Epithelial cell of esophagus (primary cell): Measurements from ENCODE around the gene PTPRE.

Experiments used
- DNase-seq: peaks from one replicate; pipeline ENCODE4 v3.0.0; 2010; ENCODE audit warnings: low read depth
- H3K4me3 ChIP-seq: 2 replicates; pipeline ENCODE4 v1.5.1; 2011; ENCODE audit warnings: mild to moderate bottlenecking, low read length, control low read depth
- TF ChIP-seq, protein P1 (sequence below): IDR thresholded peaks from 2 replicates; pipeline ENCODE4 v1.5.1; 2011; ENCODE audit warnings: low read depth, mild to moderate bottlenecking, low read length, control low read depth, inconsistent platforms; ENCODE audit not compliant: insufficient read depth; ENCODE audit errors: missing control alignments

Gene PTPRE

DNA sequence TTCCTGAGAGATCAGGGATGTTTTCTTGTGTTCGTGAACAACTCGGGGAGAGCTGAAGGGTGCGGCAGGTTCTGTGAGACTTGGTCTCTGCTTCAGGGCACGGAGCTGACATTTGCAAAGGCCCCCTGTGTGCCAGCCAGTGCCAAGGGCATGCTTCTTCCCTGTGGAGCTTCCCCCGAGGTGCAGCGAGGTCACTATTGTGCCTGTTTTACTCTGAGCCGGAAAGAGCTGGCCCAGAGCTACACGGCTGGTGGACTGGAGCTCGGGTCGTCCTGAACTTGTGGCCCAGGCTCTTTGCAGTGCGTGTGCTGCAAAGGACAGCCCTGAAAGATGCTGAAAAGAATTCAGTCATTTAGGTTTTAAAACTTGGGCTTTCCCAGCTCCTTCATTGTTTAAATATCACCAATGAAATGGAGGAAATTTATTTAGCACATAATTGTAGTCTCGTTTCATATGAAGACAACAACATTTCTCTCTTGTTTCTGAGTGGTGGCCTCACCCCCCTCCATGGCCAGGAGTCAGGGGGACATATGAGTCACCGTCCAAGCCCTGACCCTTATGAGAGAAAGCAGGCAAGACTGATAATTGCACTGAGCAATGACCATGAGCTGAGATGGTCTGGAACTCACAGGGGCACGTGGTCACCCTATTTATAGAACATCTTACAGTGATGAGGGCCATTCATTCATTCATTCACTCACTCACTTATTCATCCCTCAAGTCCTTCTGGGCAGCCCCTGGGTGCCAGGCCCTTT, 102.6 kb downstream of the PTPRE start:
- DNase-seq = no peak
- no peak overlapping the region for H3K4me3 ChIP-seq
- TF ChIP-seq, protein P1, sequence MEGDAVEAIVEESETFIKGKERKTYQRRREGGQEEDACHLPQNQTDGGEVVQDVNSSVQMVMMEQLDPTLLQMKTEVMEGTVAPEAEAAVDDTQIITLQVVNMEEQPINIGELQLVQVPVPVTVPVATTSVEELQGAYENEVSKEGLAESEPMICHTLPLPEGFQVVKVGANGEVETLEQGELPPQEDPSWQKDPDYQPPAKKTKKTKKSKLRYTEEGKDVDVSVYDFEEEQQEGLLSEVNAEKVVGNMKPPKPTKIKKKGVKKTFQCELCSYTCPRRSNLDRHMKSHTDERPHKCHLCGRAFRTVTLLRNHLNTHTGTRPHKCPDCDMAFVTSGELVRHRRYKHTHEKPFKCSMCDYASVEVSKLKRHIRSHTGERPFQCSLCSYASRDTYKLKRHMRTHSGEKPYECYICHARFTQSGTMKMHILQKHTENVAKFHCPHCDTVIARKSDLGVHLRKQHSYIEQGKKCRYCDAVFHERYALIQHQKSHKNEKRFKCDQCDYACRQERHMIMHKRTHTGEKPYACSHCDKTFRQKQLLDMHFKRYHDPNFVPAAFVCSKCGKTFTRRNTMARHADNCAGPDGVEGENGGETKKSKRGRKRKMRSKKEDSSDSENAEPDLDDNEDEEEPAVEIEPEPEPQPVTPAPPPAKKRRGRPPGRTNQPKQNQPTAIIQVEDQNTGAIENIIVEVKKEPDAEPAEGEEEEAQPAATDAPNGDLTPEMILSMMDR = no peak

DNA sequence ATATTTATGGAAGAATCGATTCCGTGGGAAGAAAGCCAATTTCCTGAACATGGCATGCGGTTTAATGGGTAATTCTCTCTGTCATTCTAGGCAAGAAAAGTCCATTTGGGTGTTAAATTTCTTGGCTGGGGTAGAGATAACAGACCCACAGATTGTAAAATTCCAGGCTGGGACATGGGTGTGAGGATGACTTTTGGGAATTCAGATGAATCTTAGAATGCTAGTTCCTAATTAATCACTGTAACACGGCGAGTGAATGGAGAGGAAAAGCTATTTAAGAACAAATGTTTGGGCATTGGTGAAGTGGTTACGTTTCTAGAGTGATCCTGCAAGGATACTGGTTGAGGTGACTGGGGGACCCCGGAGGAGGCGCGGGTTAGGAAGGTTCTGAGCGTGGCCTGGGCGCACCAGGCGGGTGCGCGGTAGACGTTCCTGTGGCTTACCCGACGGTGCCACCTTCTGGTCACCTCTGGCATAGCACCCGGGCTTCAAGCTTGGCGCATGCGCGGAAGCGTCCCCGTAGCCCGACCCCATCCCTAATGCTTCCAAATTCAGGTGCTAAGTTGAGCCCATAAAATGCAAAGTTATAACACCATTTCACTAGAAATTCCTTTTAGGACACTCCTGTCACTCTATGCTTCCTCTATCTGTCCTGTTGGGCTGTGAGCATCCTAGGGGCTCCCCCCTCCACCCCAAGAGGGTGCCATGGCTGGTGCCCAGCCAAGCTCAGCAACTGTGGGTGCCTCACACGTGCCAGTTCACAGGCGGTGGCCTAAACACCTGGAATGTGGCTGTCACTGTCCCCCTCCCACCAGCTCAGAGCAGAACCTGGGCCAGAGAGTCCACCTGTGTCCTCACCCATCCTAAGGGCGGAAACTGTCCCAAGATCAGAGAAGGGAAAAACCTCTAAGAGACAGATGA, 104.4 kb downstream of the PTPRE start:
- TF ChIP-seq, protein P1 = peak; percentile 98
- no peak overlapping the region for H3K4me3 ChIP-seq
- peak; percentile 54 for DNase-seq

- TF ChIP-seq, protein P1 = no peak
- H3K4me3 ChIP-seq = no peak overlapping the region
- DNase-seq = peak; percentile 52
Observed at GRCh38 chr10:128013626-128014025, 106.7 kb downstream of the PTPRE start.

- H3K4me3 ChIP-seq = no peak overlapping the region
- DNase-seq = no peak
- TF ChIP-seq, protein P1 = no peak
Observed at GRCh38 chr10:128014236-128014635, 107.3 kb downstream of the PTPRE start.

- TF ChIP-seq, protein P1 = no peak
- DNase-seq = no peak
- H3K4me3 ChIP-seq = no peak overlapping the region
Observed at GRCh38 chr10:128016423-128017060, 109.6 kb downstream of the PTPRE start.

- TF ChIP-seq, protein P1 = no peak
- H3K4me3 ChIP-seq = no peak overlapping the region
- DNase-seq = no peak
Observed at GRCh38 chr10:128017822-128018221, 110.9 kb downstream of the PTPRE start.
